Cerebellar nuclear complex (tissue), 1 donor: ENCODE data around the gene SKIDA1.

Experiments
- DNase-seq, 2 experiments: peaks; one replicate each; lab custom pipeline; 2025; lab: John Stamatoyannopoulos, UW

Gene SKIDA1

DNA sequence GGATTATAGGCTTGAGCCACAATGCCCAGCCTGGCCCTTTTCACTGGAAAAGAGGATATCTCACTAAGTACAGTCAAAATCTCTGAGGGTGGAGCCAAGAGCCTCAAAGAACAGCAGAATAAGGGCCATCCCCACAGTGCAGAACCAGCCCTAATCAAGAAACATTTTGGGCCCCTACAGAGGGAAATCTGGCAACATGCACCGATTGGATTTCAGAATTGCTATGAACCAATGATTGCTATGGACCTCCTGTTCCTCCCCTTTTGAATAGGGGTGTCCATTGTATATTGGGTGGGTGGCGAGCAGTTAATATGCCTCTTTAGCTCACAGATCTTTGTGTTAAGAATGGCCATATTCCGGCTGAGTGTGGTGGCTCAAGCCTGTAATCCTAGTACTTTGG lies 42.7 kb downstream of the SKIDA1 start:
- no peak for DNase-seq

DNA sequence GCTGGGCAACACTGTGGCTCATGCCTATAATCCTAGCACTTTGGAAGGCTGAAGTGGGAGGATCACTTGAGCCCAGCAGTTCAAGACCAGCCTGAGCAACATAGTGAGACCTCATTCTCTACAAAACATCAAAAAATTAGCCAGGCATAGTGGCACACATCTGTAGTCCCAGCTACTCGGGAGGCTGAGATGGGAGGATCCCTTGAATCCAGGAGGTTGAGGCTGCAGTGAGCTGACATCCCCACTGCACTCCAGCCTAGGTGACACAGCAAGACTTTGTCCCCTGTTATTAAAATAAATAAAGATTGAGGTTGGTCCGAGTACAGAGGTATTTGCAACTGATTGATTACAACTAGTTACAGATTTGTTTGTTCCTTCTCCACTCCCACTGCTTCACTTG lies 44.1 kb downstream of the SKIDA1 start:
- no peak for DNase-seq

DNA sequence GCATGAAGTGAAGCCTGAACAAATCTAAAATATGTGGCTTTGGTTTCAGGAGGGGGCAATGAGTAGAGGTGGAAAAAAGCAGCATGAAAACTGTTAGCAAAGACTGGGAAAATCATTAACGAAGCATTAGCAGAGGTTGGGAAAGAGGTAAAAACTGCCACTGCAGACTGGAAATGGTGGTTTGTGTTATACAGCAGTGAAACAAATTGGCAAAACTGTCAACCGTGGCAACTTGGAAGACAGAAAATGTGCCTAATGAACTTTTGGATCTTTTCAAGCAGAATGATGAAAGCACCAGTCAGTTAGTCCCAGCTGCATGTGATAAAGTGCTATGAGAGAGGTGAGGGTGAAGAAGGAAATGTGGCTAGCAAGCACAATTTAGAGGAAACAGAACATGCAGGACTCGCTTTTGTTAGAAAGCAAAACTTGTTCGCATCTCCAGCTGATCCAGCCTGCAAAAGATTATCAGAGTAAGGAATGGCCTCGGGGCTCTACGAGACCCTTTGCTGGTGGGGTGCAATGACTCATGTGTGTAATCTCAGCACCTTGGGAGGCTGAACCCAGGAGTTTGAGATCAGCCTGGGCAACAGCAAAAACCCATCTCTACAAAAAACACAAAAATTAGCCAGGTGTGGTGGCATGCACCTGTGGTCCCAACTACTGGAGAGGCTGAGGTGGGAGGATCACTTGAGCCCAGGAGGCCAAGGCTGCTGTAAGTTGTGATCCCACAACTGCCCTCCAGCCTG lies 45.7 kb downstream of the SKIDA1 start:
- no peak for DNase-seq

DNA sequence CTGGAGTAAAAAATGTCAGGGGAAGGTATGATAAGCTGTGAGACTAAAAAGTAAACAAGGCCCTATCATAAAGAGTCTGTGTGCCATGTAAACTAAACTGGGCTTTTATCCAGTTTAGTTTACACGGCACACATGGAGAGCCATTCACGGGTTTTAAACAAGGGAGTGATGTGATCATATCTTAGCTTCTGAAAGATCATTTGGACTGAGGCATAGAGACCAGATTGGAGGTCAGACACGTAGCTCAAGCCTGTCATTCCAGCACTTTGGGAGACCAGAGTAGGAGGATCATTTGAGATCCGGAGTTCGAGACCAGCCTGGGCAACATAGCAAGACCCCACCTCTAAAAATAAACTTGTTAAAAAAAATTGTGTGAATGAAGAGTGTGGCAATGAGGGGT lies 50.1 kb downstream of the SKIDA1 start:
- no peak for DNase-seq

DNA sequence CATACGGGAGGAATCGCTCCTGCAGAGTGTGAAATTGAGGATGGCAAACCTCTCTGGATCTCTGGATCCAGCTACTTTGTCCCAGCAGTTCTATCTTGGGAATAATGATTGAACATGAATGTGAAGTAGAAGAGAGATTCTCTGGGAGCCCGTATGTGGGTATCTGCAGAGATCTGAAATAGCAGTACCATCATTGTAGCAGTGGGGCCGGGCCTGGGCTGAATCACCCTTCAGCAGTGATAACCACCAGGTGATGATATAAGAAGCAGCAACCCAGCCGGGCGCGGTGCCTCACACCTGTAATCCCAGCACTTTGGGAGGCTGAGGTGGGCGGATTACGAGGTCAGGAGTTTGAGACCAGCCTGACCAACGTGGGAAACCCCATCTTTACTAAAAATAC lies 51.9 kb downstream of the SKIDA1 start:
- DNase-seq, result no peak

DNA sequence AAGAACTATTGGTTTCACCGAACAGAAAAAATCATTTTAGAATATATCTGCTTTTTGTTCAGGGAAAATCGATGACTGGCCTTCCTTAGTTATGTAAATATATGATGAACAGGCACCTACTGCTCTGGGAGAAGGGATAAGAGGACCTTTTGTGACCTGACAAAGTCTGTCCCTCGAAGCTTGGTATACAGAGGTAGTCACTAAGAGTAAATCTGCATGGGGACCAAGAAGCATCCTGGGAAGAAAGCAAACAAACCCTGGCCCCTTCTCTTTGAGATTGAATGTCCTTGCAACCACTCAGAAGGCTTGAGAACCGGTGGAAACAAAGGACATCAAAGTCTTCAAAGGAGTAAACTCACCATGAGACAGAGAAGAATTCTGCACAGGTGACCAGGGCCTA lies 52.3 kb downstream of the SKIDA1 start:
- no peak for DNase-seq

DNA sequence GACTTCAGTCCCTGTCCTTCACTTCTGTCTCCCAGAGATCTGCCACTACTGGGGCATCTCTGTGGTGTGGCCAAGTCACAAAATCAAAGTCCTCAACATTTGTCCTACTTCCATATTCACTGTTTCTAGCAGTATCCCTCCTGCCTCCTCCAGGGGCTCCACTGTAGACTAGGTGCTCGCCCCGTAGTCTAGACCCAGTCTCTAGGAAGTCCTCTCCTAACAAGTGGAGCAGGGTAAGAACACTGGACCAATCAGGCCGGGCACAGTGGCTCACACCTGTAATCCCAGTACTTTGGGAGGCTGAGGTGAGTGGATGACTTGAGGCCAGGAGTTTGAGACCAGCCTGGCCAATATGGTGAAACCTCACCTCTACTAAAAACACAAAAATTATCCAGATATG lies 57.4 kb downstream of the SKIDA1 start:
- no peak for DNase-seq

DNA sequence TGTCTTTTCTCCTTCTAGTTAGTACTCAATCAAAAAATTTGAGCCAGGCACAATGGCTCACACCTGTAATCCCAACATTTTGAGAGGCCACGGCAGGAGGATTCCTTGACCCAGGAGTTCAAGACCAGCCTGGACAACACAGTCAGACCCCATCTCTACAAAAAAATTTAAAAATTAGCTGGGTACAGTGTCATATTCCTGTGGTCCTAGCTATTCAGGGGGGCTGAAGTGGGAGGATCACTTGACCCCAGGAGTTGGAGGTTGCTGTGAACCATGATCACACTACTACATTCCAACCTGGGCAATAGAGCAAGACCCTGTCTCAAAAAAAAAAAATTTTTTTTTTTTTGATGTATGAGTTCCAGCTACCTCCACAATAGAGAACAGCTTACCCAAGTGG lies 57.8 kb downstream of the SKIDA1 start:
- DNase-seq, result no peak

DNA sequence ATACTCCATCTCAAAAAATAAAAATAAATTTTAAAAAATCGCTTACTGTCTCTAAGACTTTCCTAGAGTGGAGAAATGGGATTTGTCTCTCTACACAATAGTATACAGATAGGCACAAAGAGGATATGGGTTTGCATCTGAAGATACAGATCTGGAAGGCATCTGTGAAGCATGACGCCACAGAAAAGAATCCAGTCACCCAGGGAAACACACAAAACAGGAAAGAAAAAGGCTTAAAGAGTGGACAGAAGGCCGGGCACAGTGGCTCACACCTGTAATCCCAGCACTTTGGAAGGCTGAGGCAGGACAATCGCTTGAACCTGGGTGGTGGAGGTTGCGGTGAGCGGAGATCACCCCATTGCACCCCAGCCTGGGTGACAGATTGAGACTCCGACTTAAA lies 61.3 kb downstream of the SKIDA1 start:
- DNase-seq, result no peak
